HepG2 (cell line): ENCODE measurements around the gene SCRT2.

ENCODE experiments used
- CTCF ChIP-seq: sonication (generic); formaldehyde crosslinking; IDR thresholded peaks from 2 replicates; pipeline ENCODE4 v1.5.0; 2020; ENCODE audit warnings: mild to moderate bottlenecking, missing genetic modification reagents, moderate library complexity
- HDAC6 ChIP-seq: fragments of 200-600 bp; sonication (generic); IDR thresholded peaks from 2 replicates; pipeline ENCODE4 v1.7.0; 2017; ENCODE audit warnings: mild to moderate bottlenecking, antibody characterized with exemption, low read length, low read depth
- MYC ChIP-seq: sonication (generic); formaldehyde crosslinking; IDR thresholded peaks from 2 replicates; pipeline ENCODE4 v1.9.0; 2021; ENCODE audit warnings: missing genetic modification reagents, borderline replicate concordance
- POGZ ChIP-seq: sonication (generic); formaldehyde crosslinking; IDR thresholded peaks from 2 replicates; pipeline ENCODE4 v1.4.0; 2020; ENCODE audit warnings: mild to moderate bottlenecking, missing genetic modification reagents
- POLR2G ChIP-seq: fragments of 200-400 bp; formaldehyde crosslinking; IDR thresholded peaks from 2 replicates; pipeline ENCODE4 v1.6.1; 2018; ENCODE audit warnings: mild to moderate bottlenecking, low read depth, low read length, moderate library complexity
- RFX3 ChIP-seq: IDR thresholded peaks from 2 replicates; pipeline ENCODE4 v1.6.1; 2016; ENCODE audit warnings: missing biosample characterization, missing genetic modification reagents
- SALL2 ChIP-seq: sonication (generic); formaldehyde crosslinking; IDR thresholded peaks from 2 replicates; pipeline ENCODE4 v1.8.1; 2023; ENCODE audit warnings: mild to moderate bottlenecking, missing genetic modification reagents, inconsistent platforms
- ZNF280B ChIP-seq: sonication (generic); formaldehyde crosslinking; IDR thresholded peaks from 2 replicates; pipeline ENCODE4 v1.5.0; 2020; ENCODE audit warnings: missing genetic modification reagents, mild to moderate bottlenecking, borderline replicate concordance
- ZNF710 ChIP-seq: sonication (generic); formaldehyde crosslinking; IDR thresholded peaks from 2 replicates; pipeline ENCODE4 v1.5.0; 2020; ENCODE audit warnings: mild to moderate bottlenecking, missing genetic modification reagents, borderline replicate concordance
- ZNF839 ChIP-seq: sonication (generic); formaldehyde crosslinking; IDR thresholded peaks from 2 replicates; pipeline ENCODE4 v1.4.0; 2020; ENCODE audit warnings: missing genetic modification reagents, mild to moderate bottlenecking, borderline replicate concordance

- TF ChIP-seq MYC (CRISPR knock-in tag) (no peak), ZNF839 (CRISPR knock-in tag) (no peak), RFX3 (CRISPR knock-in tag) (no peak), POLR2G (no peak; the same call in 1 of the 2 replicates), SALL2 (CRISPR knock-in tag) (no peak), POGZ (no peak), CTCF (CRISPR knock-in tag) (no peak), HDAC6 (no peak), ZNF280B (CRISPR knock-in tag) (no peak), ZNF710 (CRISPR knock-in tag) (no peak)
Observed at GRCh38 chr20:647479-648019, 28.1 kb downstream of the SCRT2 start.
